Forelimb muscle (tissue), 1 donor: ENCODE measurements around the gene FAM107B. TPM values are rescaled to one million over a fixed set of nuclear protein-coding genes. Genes with fewer than 3 reads are reported as not detected.

Experiments used
- DNase-seq: peaks from one replicate; pipeline ENCODE4 v3.0.0-alpha.2; 2013; ENCODE audit warnings: low read depth
- polyA plus RNA-seq: library from polyadenylated mRNA; unstranded; fragments of 120-200 nt; gene quantifications from one replicate; pipeline ENCODE4 v1.2.1, GENCODE V29; 2013; ENCODE audit not compliant: insufficient read length

Gene FAM107B
- polyA plus RNA-seq, 1 donor = 17.7 TPM

GRCh38 chr10:14580671-14581332, 193.9 kb downstream of the FAM107B start:
- no peak for DNase-seq

GRCh38 chr10:14579405-14579804, 195.3 kb downstream of the FAM107B start:
- DNase-seq = no peak

- no peak for DNase-seq
These were observed 196.4 kb downstream of the FAM107B start for GRCh38 chr10:14578060-14578952.

- DNase-seq = no peak
These were observed 199.8 kb downstream of the FAM107B start for GRCh38 chr10:14574885-14575284.

GRCh38 chr10:14574291-14574690, 200.4 kb downstream of the FAM107B start:
- DNase-seq = no peak

GRCh38 chr10:14573666-14574261, 200.9 kb downstream of the FAM107B start:
- DNase-seq = no peak

- no peak for DNase-seq
These were observed 201.9 kb downstream of the FAM107B start for GRCh38 chr10:14572811-14573210.

- no peak for DNase-seq
These were observed 202.7 kb downstream of the FAM107B start for GRCh38 chr10:14571866-14572507.

- no peak for DNase-seq
These were observed 203.9 kb downstream of the FAM107B start for GRCh38 chr10:14570800-14571199.

- DNase-seq = no peak
These were observed 205.2 kb downstream of the FAM107B start for GRCh38 chr10:14569274-14570060.

GRCh38 chr10:14567421-14567820, 207.3 kb downstream of the FAM107B start:
- DNase-seq = no peak

- no peak for DNase-seq
These were observed 208.2 kb downstream of the FAM107B start for GRCh38 chr10:14566498-14566897.

GRCh38 chr10:14565199-14565598, 209.5 kb downstream of the FAM107B start:
- DNase-seq = no peak

- DNase-seq = no peak
These were observed 210.4 kb downstream of the FAM107B start for GRCh38 chr10:14564268-14564744.

GRCh38 chr10:14563359-14563940, 211.2 kb downstream of the FAM107B start:
- DNase-seq = no peak

GRCh38 chr10:14563076-14563336, 211.7 kb downstream of the FAM107B start:
- no peak for DNase-seq

GRCh38 chr10:14562218-14563075, 212.2 kb downstream of the FAM107B start:
- DNase-seq = no peak

- DNase-seq = no peak
These were observed 213.6 kb downstream of the FAM107B start for GRCh38 chr10:14560791-14561765.

- DNase-seq = no peak
These were observed 214.4 kb downstream of the FAM107B start for GRCh38 chr10:14560274-14560673.
